Fibroblast of peridontal ligament (primary cell): ENCODE data around the gene ERBB2.

Experiments used
- DNase-seq: peaks from one replicate; pipeline ENCODE4 v3.0.0-alpha.2; 2010; ENCODE audit errors: extremely low read depth

The ERBB2 gene

DNA sequence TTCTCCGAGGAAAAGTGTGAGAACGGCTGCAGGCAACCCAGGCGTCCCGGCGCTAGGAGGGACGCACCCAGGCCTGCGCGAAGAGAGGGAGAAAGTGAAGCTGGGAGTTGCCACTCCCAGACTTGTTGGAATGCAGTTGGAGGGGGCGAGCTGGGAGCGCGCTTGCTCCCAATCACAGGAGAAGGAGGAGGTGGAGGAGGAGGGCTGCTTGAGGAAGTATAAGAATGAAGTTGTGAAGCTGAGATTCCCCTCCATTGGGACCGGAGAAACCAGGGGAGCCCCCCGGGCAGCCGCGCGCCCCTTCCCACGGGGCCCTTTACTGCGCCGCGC, at the start of gene ERBB2:
TSS of gene ERBB2 (plus strand) at position 247 of the 330 bp plus-strand sequence. CDS start 175 bp downstream, outside the sequence.
- DNase-seq = peak; percentile 73

DNA sequence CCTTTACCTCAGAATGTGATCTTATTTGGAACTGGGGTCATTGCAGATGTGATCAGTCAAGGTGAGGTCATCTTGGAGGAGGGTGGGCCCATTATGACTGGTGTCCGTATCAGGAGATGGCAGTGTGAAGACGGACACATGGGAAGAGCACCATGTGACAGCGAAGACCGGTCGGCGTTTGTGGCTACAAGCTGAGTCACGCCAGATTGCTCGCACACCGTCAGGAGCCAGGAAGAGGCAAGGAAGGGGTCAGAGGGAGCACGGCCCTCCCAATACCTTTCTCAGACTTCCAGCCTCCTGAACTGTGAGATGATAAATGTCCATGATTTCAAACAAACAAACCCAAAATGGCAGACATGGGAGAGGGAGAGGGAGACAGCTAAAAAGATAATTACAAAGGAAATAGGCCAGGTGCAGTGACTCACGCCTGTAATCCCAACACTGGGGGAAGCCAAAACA, 49.7 kb upstream of the ERBB2 start:
- no peak for DNase-seq

DNA sequence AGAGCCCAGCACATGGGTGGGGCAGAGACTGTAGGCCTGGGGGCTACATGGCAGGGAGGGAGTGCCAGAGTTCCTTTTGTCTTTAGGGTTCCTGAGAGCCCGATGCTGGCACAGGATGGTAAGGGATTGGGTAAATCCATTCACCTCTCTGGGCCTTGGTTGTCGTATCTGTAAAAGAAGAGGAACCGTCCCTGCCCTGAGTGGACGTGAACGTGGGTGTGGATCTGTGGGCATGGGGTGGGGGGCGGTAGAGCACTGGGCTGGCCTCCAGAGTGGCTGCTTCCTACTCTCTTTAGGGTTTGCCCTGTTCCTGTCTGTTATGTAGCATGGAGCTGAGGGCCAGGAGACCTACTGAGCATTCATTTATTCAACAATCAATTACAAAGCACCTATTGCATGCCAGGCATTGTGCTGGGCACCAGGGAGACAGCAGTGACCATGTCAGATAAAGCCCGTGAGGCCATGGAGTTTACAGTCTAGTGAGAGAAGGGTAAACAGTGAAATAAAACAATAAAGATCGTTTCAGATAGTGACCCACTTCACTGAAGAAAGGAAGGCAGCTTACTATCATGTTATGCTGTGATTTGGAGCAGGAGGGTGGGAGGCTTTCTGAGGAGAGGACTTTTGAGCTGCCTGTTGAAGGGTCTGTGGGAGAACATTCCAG, 47.8 kb upstream of the ERBB2 start:
- no peak for DNase-seq

DNA sequence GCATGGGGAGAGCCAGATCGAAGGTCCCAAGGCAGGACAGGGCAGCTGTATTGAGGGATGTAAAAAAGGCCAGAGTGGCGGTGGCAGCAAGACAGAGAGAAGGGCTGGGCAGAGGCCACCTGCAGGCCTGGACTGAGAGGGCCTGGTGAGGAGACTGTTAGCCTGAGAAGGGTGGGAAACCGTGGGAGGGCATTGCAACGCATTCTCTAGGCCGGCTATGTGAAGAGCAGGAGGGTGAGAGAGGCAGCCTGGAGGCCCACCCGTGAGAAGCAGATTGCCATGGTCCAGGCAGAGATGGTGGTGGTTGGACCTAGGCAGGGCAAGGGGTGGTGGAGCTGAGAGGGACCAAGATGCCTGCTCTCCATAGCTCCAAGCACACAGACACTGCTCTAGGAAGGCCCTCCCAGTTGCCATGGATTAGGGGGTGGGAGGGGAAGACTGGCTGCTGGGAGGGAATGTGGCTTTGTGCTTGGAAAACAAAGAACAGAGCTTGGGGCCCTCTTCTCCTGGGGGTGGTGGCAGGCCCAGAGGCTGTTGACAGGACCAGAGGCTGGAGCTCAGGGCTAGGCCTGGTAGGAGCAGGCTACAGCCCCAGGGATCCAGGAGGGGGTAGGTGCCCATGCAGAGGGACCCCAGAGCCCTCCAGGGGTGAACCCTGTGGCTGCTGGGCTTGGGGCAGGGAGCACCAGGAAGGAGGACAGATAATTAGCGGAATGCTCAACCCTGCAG, 47.1 kb upstream of the ERBB2 start:
- no peak for DNase-seq

DNA sequence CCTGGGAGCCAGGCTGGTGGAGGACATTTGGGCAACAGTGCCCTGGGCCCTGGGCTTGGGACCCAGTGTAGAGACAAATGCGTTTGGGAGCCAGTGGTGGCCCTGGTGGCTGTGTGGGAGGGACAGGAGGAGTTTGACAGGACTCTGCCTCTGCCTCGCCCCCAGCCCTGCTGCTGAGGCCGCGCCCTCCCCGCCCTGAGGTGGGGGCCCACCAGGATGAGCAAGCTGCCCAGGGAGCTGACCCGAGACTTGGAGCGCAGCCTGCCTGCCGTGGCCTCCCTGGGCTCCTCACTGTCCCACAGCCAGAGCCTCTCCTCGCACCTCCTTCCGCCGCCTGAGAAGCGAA, 46.6 kb upstream of the ERBB2 start:
- DNase-seq = no peak

DNA sequence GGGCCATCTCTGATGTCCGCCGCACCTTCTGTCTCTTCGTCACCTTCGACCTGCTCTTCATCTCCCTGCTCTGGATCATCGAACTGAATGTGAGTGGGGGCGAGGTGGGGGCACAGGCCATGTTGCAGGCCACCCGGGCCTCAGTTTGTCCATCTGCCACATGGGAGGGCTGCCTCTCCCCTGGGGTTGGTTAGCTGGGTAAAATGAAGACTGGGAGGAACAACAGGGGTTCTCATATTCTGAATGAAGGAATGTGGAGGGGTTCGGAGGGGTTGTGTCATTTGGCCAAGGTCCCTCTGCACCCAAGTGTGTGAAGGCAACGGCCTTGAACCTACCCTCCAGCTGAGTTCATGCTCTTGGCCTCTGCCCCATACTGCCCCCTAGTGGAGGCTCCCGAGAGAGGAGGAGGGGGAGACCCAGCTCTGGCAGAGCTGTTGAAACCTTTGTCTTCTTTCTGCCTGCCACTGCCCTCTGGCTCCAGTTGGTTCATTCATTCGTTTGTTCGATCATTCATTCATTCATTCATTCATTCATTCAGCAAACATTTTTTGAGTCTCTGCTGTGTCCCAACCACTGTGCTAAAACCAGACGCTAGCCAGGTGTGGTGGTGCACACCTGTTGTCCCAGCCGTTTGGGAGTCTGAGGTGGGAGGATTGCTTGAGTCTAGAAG, 46.1 kb upstream of the ERBB2 start:
- DNase-seq = peak; percentile 18

DNA sequence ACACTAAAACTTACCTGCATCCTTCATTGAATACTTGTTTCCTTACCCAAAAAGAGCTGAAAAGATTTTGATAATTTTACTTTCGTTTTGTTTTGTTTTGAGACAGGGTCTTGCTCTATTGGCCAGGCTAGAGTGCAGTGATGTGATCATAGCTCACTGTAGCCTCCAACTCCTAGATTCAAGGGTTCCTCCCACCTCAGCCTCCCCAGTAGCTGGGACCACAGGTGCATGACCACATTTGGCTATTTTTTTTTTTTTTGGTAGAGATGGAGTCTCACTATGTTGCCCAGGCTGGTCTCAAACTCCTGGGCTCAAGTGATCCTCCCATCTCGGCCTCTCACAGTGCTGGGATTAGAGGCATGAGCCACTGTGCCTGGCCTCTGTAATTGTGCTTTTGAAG, 44.8 kb upstream of the ERBB2 start:
- DNase-seq = no peak

DNA sequence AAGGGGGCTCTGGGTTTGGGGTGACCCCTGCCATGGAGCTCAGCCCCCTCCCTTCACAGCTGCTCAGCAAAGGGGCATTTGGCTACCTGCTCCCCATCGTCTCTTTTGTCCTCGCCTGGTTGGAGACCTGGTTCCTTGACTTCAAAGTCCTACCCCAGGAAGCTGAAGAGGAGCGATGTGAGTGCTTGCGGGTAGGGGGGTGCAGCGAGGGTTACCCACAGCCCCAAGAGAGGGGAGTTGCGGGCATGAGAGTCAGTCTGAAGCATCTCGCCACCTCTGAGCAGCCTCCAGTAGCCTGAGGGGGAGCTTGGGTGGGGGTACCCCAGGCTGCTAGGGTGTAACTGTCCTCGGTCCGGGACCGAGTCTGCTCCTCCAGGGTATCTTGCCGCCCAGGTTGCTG, 41.5 kb upstream of the ERBB2 start:
- DNase-seq = no peak

DNA sequence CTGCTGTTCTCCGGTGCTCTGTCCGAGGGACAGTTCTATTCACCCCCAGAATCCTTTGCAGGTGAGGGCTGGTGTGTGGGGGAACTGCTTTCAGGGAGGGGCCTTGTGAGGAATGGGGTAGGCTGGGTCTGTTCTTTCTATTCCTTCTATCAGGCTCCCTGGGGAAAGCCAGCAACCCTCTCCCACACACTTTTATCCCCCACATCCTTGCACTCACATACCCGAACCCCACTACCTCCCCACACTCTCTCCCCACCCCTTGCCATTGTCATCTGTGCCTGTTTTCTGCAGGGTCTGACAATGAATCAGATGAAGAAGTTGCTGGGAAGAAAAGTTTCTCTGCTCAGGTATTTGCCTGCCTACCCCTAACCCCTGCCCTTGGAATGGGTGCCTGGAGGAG, 41.1 kb upstream of the ERBB2 start:
- no peak for DNase-seq

DNA sequence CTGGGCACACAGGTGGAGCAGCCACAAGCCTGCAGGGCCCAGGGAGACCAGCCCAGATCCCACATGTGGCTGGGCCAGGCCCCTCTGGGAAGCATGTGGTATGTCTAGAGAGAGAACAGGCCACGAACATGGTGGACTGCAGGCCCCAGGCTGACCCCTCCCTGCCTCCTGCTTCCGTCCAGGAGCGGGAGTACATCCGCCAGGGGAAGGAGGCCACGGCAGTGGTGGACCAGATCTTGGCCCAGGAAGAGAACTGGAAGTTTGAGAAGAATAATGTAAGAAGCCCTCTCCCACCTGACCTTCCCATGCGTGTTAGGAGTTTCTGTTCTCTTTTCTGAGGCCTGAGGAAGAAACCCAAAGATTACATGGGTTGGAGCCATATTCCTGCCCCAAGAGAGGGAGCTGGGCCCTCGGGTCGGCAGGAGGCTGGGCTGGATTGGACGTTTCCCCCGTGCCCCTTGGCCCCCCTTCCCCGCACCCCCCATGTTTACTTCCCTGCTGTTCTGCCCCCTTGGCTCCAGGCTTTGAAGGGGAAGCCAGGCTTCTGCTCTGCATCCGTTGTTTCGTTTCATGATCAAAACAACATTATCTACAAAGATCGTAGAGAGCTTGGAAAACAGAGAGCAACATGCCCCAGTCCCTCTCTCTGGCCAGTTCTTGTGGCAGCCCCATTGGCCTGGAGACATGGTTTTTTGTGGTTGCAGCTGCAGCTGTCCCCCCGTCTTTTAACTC, 40.4 kb upstream of the ERBB2 start:
- no peak for DNase-seq

DNA sequence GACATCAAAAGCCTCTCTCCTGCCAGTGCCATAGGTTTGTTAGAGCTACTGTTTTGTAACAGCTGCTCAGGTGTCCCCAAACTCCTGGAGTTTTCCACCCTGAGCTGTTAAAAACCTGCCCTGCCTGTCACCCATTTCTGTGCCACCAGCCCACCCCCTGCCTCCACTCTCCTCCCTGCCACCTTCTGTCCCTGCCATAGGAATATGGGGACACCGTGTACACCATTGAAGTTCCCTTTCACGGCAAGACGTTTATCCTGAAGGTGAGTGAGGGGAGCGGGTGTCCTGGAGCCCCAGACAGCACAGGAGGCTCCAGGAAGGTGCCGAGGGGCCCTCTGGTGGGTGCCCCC, 39.9 kb upstream of the ERBB2 start:
- no peak for DNase-seq

DNA sequence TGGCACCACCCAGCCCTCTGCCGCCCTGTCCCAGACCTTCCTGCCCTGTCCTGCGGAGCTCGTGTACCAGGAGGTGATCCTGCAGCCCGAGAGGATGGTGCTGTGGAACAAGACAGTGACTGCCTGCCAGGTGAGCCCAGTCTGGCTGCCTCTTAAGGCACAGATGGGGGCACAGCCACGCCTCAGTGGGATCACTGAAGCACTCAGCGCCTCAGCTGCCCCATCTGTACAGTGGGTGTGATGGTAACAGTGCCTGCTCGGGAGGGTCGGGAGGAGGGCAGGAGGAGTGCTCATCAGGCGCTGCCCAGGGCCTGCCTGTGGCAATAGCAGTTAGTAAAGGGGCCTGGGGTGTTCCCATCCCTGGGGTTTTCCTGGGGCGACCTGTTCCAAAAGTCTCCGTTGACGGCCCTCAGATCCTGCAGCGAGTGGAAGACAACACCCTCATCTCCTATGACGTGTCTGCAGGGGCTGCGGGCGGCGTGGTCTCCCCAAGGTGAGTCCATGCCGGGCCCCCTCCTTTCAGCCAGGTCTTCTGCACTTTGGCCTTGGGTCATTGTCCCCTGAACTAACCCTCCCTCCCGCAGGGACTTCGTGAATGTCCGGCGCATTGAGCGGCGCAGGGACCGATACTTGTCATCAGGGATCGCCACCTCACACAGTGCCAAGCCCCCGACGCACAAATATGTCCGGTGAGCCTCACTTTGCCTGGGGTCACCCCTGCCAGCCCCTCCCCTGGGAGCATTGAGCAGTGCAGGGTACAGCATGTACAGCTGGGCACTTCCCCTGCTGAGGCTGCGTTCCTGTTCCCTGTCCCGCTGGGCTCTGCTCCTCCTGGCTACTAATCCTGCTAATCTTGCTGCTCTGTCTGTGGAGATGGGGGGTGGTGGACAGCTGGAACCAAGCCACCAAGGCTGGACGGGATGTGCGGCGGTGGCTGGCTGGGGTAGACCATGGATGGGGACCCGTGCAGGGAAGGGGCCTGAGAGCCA, 39.2 kb upstream of the ERBB2 start:
- no peak for DNase-seq

DNA sequence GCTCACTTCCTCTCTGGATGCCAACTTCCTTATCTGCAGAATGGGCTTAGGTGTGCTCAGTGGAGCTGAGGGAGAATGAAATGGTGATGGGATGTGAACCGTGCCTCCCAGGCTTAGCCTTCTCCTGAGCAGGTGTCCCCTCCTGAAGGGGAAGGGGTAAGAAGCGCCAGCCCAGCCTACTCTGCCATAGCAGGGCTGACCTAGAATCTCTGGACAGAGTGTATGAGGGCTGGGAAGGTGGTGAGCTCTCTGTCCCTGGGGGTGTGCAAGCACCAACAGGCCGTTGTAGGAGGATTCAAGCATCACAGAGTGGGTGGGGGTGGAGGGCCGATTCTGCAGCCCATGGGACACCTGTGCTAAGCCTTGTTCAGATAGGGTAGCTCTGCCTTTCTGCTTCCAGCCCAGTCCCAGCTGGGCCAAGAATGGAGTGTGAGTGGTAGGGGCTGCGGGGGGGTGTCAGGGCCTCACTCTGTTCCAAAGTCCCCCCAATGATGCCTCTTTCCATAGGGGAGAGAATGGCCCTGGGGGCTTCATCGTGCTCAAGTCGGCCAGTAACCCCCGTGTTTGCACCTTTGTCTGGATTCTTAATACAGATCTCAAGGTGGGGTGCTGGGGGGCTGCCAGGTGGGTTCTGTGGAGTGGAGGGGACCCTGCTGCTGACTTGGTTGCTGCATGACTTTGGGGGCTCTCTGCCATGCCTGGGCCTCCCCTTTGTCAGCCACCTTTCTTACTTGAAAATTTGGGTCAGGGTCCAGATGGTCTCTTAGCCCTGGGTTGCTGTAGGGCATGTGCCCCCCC, 37.9 kb upstream of the ERBB2 start:
- no peak for DNase-seq

DNA sequence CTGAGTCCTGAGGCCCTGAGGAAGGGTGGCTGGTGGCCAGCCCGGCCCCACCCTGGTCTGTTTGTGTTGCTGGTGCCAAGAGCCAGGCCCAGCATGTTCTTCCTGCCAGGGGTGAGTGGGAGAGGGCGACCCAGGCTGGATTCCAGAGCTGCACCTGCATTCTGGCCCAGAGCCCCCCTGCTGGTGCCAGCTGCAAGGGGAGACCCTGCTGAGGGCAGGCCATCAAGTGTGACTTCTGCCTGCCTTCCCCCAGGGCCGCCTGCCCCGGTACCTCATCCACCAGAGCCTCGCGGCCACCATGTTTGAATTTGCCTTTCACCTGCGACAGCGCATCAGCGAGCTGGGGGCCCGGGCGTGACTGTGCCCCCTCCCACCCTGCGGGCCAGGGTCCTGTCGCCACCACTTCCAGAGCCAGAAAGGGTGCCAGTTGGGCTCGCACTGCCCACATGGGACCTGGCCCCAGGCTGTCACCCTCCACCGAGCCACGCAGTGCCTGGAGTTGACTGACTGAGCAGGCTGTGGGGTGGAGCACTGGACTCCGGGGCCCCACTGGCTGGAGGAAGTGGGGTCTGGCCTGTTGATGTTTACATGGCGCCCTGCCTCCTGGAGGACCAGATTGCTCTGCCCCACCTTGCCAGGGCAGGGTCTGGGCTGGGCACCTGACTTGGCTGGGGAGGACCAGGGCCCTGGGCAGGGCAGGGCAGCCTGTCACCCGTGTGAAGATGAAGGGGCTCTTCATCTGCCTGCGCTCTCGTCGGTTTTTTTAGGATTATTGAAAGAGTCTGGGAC, 37.1 kb upstream of the ERBB2 start:
- no peak for DNase-seq

DNA sequence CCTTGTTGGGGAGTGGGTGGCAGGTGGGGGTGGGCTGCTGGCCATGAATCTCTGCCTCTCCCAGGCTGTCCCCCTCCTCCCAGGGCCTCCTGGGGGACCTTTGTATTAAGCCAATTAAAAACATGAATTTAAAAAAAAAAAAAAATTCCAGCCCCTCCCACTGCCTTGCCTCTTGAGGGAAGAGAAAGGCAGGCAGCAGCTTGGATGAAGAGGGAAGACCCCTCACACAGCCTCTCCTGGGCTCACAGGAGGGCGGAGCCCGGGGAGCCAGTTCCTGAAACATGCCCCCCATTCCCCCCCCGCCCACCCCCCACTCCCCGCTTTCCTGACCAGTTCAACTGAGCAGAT, 36.5 kb upstream of the ERBB2 start:
- no peak for DNase-seq

DNA sequence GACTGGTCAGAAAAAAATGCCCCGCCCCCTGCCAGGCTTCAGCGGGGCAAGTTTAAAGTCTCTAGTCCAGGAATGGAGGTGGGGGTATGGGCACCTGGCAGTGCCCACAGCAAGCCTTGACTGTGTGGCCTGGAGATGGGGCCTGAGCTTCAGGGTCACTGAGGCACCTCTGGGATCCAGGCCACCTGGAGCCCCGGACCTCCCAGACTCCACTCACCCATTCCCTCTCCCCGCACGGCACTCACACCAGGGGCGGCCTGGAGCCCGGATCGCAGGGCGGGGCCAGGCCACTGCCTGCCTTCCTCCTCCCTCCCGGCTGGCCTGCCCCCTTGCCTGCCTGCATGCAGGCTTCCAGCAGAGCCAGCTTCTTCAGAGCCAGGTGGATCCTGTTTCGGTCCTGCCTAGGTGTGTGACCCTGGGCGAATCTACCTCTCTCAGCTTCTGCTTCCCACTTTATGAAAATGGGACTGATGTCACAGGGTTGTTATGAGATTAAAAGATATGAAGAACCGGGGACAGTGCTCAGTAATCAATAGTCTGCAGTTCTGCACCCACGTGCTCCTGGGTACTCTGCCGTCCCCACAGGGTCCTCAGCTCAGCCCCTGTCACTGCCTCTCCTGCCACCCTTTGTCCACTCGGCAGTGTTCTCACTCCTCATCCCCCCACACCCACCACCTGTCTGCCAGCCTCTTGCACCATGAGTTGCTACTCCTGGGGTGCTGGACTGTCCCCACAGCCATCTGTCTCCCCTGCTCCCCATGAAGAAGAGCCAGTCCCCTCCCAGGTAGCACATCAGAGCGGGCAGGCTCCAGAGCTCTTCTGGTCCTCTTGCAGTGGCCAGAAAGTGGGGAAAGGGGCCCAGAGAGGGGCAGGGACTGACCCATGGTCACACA, 35.9 kb upstream of the ERBB2 start:
- DNase-seq = no peak

DNA sequence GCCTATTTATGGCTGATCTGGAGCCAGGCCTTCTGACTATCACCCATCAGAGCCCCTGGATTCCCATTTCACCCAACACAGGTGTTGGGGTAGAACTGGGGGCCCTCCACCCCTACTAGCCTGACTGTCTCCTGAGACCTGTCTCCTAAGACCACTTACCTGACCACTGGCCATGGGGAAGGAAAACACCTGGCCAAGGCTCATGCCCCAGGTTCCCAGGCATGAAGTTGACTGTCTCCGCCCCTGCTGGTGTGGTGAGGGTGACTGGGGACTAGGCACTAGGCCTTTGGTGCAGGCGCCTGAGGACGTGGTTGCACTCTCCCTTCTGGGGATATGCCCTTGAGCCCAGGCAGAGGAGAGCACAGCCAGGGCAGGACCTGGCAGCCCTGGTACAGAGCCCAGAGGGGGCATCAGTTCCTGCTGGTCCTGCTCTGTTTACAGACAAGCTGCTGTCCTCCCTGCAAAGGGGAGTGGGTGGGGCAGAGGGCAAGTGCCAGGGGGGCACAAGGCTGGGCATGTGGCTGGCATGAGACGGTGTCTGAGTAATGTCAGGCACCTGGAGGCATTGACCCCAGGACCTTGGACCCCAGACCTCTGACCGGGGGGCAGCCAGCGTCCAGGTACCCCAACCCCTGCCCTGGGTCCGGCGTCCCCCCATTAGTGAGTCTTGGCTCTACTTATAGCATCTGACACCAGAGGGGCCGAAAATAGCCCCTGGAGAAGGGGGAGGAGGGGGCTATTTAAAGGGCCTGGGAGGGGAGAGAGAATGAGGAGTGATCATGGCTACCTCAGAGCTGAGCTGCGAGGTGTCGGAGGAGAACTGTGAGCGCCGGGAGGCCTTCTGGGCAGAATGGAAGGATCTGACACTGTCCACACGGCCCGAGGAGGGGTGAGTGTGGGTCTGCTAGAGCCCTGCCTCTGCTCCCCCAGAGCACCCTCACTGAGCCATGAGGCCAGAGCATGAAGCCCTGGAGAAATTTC, 35.0 kb upstream of the ERBB2 start, which contains the start of gene TCAP:
TSS of gene TCAP (plus strand) at position 769 of the 981 bp plus-strand sequence. CDS start at position 780, 11 bp downstream.
- DNase-seq = no peak
